Transverse colon (tissue), 3 donors: ENCODE measurements around the gene GADD45G.

ENCODE experiments used
- CTCF ChIP-seq, 5 experiments: fragments of 200-600 bp in 3 of 5; fragments of 450-650 bp in 2 of 5; sonication (generic) in 3 of 5; IDR thresholded peaks; 1 replicate in 2 of 5; 2 replicates in 3 of 5; pipeline ENCODE4 v1.5.1; 2016 to 2017; ENCODE audit warnings: antibody characterized with exemption in 5 of 5, inconsistent platforms in 3 of 5, mild to moderate bottlenecking in 2 of 5, moderate library complexity in 1 of 5
- EP300 ChIP-seq: sonication (generic); formaldehyde crosslinking; IDR thresholded peaks from one replicate; pipeline ENCODE4 v1.6.1; 2017; ENCODE audit warnings: antibody characterized with exemption, low read depth
- POLR2A ChIP-seq: fragments of 450-650 bp; IDR thresholded peaks from one replicate; pipeline ENCODE4 v1.6.1; 2016; ENCODE audit warnings: antibody characterized with exemption, mild to moderate bottlenecking, moderate library complexity

GRCh38 chr9:89639961-89640360, 35.1 kb downstream of the GADD45G start:
- TF ChIP-seq POLR2A (no peak), CTCF (IDR thresholded peaks at IDR 0.05) (no peak), EP300 (no peak)
